ENCODE data around the gene TJP3.

Gene TJP3

GRCh38 chr19:3793799-3794198 is 85.6 kb downstream of the TJP3 start:
- H3K9me3 ChIP-seq (ENCODE audit: control insufficient read depth, low read length): peaks cover 4% of the 10 kb centered on the region
- no peaks in the 10 kb centered on the region for H3K4me1 ChIP-seq (ENCODE audit: control insufficient read depth, insufficient read depth, low read length, poor library complexity, severe bottlenecking)
- H3K27ac ChIP-seq (ENCODE audit: low read depth, low read length, severe bottlenecking): no peak overlapping the region
- H3K4me3 ChIP-seq (ENCODE audit: extremely low read depth, insufficient read depth, low read length, poor library complexity, severe bottlenecking): no peak overlapping the region
- 80 to 91% methylated on average over 3 of the region's 3 CpGs for WGBS, 2 experiments (ENCODE audit: insufficient coverage in 2 of 2)
- H3K36me3 ChIP-seq (ENCODE audit: control insufficient read depth, insufficient read depth, low read length): no peaks in the 10 kb centered on the region

- H3K36me3 ChIP-seq (ENCODE audit: control insufficient read depth, insufficient read depth, low read length): no peaks in the 10 kb centered on the region
- 100% methylated on average over 1 of the region's 2 CpGs; no CpG with 5 or more reads in 1 of the 2 experiments for WGBS, 2 experiments (ENCODE audit: insufficient coverage in 2 of 2)
- no peaks in the 10 kb centered on the region for H3K4me1 ChIP-seq (ENCODE audit: control insufficient read depth, insufficient read depth, low read length, poor library complexity, severe bottlenecking)
- peaks cover 4% of the 10 kb centered on the region for H3K9me3 ChIP-seq (ENCODE audit: control insufficient read depth, low read length)
- no peak overlapping the region for H3K27ac ChIP-seq (ENCODE audit: low read depth, low read length, severe bottlenecking)
- H3K4me3 ChIP-seq (ENCODE audit: extremely low read depth, insufficient read depth, low read length, poor library complexity, severe bottlenecking): no peak overlapping the region
These were observed 88.2 kb downstream of the TJP3 start for GRCh38 chr19:3796358-3796757.

GRCh38 chr19:3798137-3798536 is 90.0 kb downstream of the TJP3 start:
- Histone ChIP-seq H3K9me3 (ENCODE audit: control insufficient read depth, low read length) (peaks cover 4% of the 10 kb centered on the region), H3K4me3 (ENCODE audit: extremely low read depth, insufficient read depth, low read length, poor library complexity, severe bottlenecking) (no peak overlapping the region), H3K27ac (ENCODE audit: low read depth, low read length, severe bottlenecking) (no peak overlapping the region), H3K36me3 (ENCODE audit: control insufficient read depth, insufficient read depth, low read length) (no peaks in the 10 kb centered on the region), H3K4me1 (ENCODE audit: control insufficient read depth, insufficient read depth, low read length, poor library complexity, severe bottlenecking) (no peaks in the 10 kb centered on the region)
- 83 to 100% methylated on average over 2 to 5 of the region's 6 CpGs for WGBS, 2 experiments (ENCODE audit: insufficient coverage in 2 of 2)

Measured in mesodermal cell (in vitro differentiated cells).